ENCODE measurements around the gene SMIM13. TPM values are rescaled to one million over a fixed set of nuclear protein-coding genes. Genes with fewer than 3 reads are reported as not detected.

Gene SMIM13
- total and polyA plus RNA-seq, 8 donors: 1.2 to 15.8 (median 3.0) TPM

GRCh38 chr6:11093376-11093625, 333 bp upstream of the SMIM13 start:
- TF ChIP-seq EP300 (IDR thresholded peaks at IDR 0.05) (no peak), CTCF (IDR thresholded peaks at IDR 0.05) (no peak), POLR2AphosphoS5 (IDR thresholded peaks at IDR 0.05) (no peak), POLR2A (IDR thresholded peaks at IDR 0.05) (no peak)
- Histone ChIP-seq H3K27ac (peak overlapping the region; percentile 97 to 99 (median 99)), H3K4me3 (peak overlapping the region; percentile 77 to 99 (median 93)), H3K36me3 (no peaks in the 10 kb centered on the region), H3K4me1 (peaks cover 7 to 28% (median 22%) of the 10 kb centered on the region in 4 donors), H3K27me3 (no peaks in the 10 kb centered on the region), H3K9me3 (no peaks in the 10 kb centered on the region)
- 0 to 1% (median 0%) methylated on average over 17 of the region's 17 CpGs for WGBS, 5 donors
- intact Hi-C loops (cut with DNase I; ENCODE audit: low total_unique reads): no loop called here
- DNase-seq: no peak

GRCh38 chr6:11094411-11094851, 797 bp downstream of the SMIM13 start:
- peaks cover 7 to 28% (median 22%) of the 10 kb centered on the region in 4 donors for H3K4me1 ChIP-seq
- peak; percentile 47 to 73 for DNase-seq
- intact Hi-C loops (cut with DNase I; ENCODE audit: low total_unique reads): no loop called here
- H3K9me3 ChIP-seq: no peaks in the 10 kb centered on the region
- H3K27ac ChIP-seq: peak overlapping the region; percentile 97 to 99 (median 99)
- 0 to 1% (median 0%) methylated on average over 13 to 15 of the region's 15 CpGs for WGBS, 5 donors
- H3K4me3 ChIP-seq: peak overlapping the region; percentile 77 to 99 (median 93)
- H3K27me3 ChIP-seq: no peaks in the 10 kb centered on the region
- peaks cover 0 to 3% (median 0%) of the 10 kb centered on the region in 4 donors for H3K36me3 ChIP-seq
- TF ChIP-seq EP300 (IDR thresholded peaks at IDR 0.05) (no peak), POLR2AphosphoS5 (IDR thresholded peaks at IDR 0.05) (peak in 1 of 3 donors; percentile 3), CTCF (IDR thresholded peaks at IDR 0.05) (no peak), POLR2A (IDR thresholded peaks at IDR 0.05) (no peak)

- H3K4me1 ChIP-seq: peaks cover 7 to 28% (median 22%) of the 10 kb centered on the region in 4 donors
- no peak for TF ChIP-seq EP300 (IDR thresholded peaks at IDR 0.05)
- no peak for TF ChIP-seq POLR2A (IDR thresholded peaks at IDR 0.05)
- TF ChIP-seq CTCF (IDR thresholded peaks at IDR 0.05): no peak
- intact Hi-C loops (cut with DNase I; ENCODE audit: low total_unique reads): no loop called here
- H3K9me3 ChIP-seq: no peaks in the 10 kb centered on the region
- no peaks in the 10 kb centered on the region for H3K27me3 ChIP-seq
- no peak for DNase-seq
- WGBS, 5 donors: 31 to 35% (median 35%) methylated on average over 7 of the region's 7 CpGs
- H3K36me3 ChIP-seq: peaks cover 0 to 8% (median 0%) of the 10 kb centered on the region in 4 donors
- H3K27ac ChIP-seq: peak overlapping the region in 4 of 5 donors; percentile 97 to 99 (median 99)
- peak overlapping the region; percentile 77 to 99 (median 93) for H3K4me3 ChIP-seq
These were observed 1.3 kb downstream of the SMIM13 start for GRCh38 chr6:11094941-11095340.

GRCh38 chr6:11096109-11096508, 2.5 kb downstream of the SMIM13 start:
- Histone ChIP-seq H3K9me3 (no peaks in the 10 kb centered on the region), H3K4me3 (no peak overlapping the region), H3K27me3 (no peaks in the 10 kb centered on the region), H3K27ac (no peak overlapping the region), H3K4me1 (peaks cover 7 to 28% (median 22%) of the 10 kb centered on the region in 4 donors), H3K36me3 (peaks cover 0 to 12% (median 0%) of the 10 kb centered on the region in 4 donors)
- WGBS, 5 donors: 60 to 78% (median 67%) methylated on average over 4 of the region's 4 CpGs
- DNase-seq: peak in 1 of 2 donors; percentile 48
- TF ChIP-seq POLR2A (IDR thresholded peaks at IDR 0.05): no peak
- TF ChIP-seq EP300 (IDR thresholded peaks at IDR 0.05): no peak
- TF ChIP-seq CTCF (IDR thresholded peaks at IDR 0.05): no peak
- no peak for TF ChIP-seq POLR2AphosphoS5 (IDR thresholded peaks at IDR 0.05)
- intact Hi-C loops (cut with DNase I; ENCODE audit: low total_unique reads): no loop called here
